ENCODE data around the gene NBEAL2. TPM values are rescaled to one million over a fixed set of nuclear protein-coding genes. Genes with fewer than 3 reads are reported as not detected.
"Not testable (repeated sequence)": the region's sequence is repeated elsewhere in the genome, so short reads cannot be mapped to it uniquely, and the experiment has no call there.

Gene NBEAL2
- total and polyA plus RNA-seq, 8 donors: 59.3 to 148 (median 84.3) TPM

GRCh38 chr3:47034868-47035489 lies 55.5 kb downstream of the NBEAL2 start:
- Histone ChIP-seq H3K27me3 (no peaks in the 10 kb centered on the region), H3K27ac (no peak overlapping the region), H3K4me1 (no peaks in the 10 kb centered on the region), H3K4me3 (no peak overlapping the region), H3K9me3 (no peaks in the 10 kb centered on the region), H3K36me3 (peaks cover 4 to 75% of the 10 kb centered on the region in 2 donors)
- TF ChIP-seq, protein P1, sequence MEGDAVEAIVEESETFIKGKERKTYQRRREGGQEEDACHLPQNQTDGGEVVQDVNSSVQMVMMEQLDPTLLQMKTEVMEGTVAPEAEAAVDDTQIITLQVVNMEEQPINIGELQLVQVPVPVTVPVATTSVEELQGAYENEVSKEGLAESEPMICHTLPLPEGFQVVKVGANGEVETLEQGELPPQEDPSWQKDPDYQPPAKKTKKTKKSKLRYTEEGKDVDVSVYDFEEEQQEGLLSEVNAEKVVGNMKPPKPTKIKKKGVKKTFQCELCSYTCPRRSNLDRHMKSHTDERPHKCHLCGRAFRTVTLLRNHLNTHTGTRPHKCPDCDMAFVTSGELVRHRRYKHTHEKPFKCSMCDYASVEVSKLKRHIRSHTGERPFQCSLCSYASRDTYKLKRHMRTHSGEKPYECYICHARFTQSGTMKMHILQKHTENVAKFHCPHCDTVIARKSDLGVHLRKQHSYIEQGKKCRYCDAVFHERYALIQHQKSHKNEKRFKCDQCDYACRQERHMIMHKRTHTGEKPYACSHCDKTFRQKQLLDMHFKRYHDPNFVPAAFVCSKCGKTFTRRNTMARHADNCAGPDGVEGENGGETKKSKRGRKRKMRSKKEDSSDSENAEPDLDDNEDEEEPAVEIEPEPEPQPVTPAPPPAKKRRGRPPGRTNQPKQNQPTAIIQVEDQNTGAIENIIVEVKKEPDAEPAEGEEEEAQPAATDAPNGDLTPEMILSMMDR (IDR thresholded peaks at IDR 0.05): no peak
- intact Hi-C loops (cut with DNase I): no loop called here
- no peak for ATAC-seq
- no peak for DNase-seq

- TF ChIP-seq, protein P1 (IDR thresholded peaks at IDR 0.05): no peak
- H3K27me3 ChIP-seq: no peaks in the 10 kb centered on the region
- H3K4me1 ChIP-seq: no peaks in the 10 kb centered on the region
- peaks cover 4 to 79% of the 10 kb centered on the region in 2 donors for H3K36me3 ChIP-seq
- DNase-seq (no peak), ATAC-seq (no peak)
- H3K4me3 ChIP-seq: no peak overlapping the region
- H3K27ac ChIP-seq: no peak overlapping the region
- H3K9me3 ChIP-seq: no peaks in the 10 kb centered on the region
- intact Hi-C loops (cut with DNase I): no loop called here
Observed at GRCh38 chr3:47035645-47036044, 56.2 kb downstream of the NBEAL2 start.

- H3K4me1 ChIP-seq: no peaks in the 10 kb centered on the region
- peaks cover 4 to 84% of the 10 kb centered on the region in 2 donors for H3K36me3 ChIP-seq
- no peaks in the 10 kb centered on the region for H3K27me3 ChIP-seq
- no peak overlapping the region for H3K27ac ChIP-seq
- DNase-seq: no peak
- no peaks in the 10 kb centered on the region for H3K9me3 ChIP-seq
- ATAC-seq: no peak
- TF ChIP-seq, protein P1 (IDR thresholded peaks at IDR 0.05): no peak
- no peak overlapping the region for H3K4me3 ChIP-seq
- intact Hi-C loops (cut with DNase I): no loop called here
Observed at GRCh38 chr3:47036145-47036544, 56.7 kb downstream of the NBEAL2 start.

GRCh38 chr3:47037302-47037701 lies 57.8 kb downstream of the NBEAL2 start:
- intact Hi-C loops (cut with DNase I); H3K27me3 ChIP-seq; H3K27ac ChIP-seq; ATAC-seq; H3K4me1 ChIP-seq; H3K4me3 ChIP-seq; DNase-seq; H3K9me3 ChIP-seq: not testable (repeated sequence)
- peaks cover 4 to 96% of the 10 kb centered on the region in 2 donors for H3K36me3 ChIP-seq

DNA sequence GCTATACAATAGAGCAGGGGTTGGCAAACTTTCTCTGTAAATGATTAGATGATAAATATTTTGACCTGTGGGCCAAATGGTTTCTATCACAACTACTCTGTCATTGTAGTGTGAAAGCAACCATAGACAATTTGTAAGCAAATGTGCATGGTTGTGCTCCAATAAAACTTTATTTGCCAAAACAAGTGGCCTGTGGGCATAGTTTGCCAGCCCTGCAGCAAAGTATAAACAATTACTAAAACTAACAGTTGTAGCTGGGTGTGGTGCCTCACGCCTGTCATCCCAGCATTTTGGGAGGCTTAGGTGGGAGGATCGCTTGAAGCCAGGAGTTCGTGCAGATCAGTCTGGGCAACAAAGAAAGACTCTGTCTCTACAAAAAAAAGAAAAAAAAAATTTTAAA lies 61.6 kb downstream of the NBEAL2 start:
- DNase-seq (no peak), ATAC-seq (no peak)
- H3K4me3 ChIP-seq: no peak overlapping the region
- H3K27ac ChIP-seq: no peak overlapping the region
- H3K9me3 ChIP-seq: no peaks in the 10 kb centered on the region
- H3K4me1 ChIP-seq: no peaks in the 10 kb centered on the region
- no peaks in the 10 kb centered on the region for H3K27me3 ChIP-seq
- TF ChIP-seq, protein P1 (IDR thresholded peaks at IDR 0.05): no peak
- H3K36me3 ChIP-seq: peaks cover 0 to 88% of the 10 kb centered on the region in 2 donors
- intact Hi-C loops (cut with DNase I): no loop called here
